ENCODE data around the gene CIAO2B.

Gene CIAO2B

DNA sequence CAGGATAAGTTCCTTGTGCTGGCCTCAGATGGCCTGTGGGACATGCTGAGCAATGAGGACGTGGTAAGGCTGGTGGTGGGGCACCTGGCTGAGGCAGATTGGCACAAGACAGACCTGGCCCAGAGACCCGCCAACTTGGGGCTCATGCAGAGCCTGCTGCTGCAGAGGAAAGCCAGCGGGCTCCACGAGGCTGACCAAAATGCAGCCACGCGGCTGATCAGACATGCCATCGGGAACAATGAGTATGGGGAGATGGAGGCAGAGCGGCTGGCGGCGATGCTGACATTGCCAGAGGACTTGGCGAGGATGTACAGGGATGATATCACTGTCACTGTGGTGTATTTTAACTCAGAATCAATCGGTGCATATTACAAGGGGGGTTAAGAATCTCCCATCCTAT, 48.7 kb downstream of the CIAO2B start:
- DNase-seq, result no peak

DNA sequence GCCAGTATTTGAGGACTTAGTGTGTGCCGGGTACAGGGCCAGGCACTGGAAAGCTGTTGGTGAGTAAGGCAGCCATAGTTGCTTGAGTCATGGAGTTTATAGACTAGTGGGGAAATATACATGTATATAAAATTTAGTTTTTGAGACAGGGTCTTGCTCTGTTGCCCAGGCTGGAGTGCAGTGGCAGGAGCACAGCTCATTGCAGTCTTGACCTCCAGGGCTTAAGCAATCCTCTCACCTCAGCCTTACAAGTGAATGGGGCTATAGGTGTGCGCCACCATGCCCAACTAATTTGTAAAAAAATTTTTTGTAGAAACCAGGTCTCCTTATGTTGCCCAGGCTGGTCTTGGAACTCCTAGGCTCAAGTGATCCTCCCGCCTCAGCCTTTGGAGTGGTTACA, 51.5 kb downstream of the CIAO2B start:
- DNase-seq, result no peak
